ENCODE results near the gene SLC32A1.

SLC32A1 gene
- 0 reads per million in 4 experiments for total RNA-seq

GRCh38 chr20:38723848-38724625 lies at the start of gene SLC32A1:
TSS of gene SLC32A1 (plus strand) at chr20:38724486. CDS start at chr20:38724725, 239 bp downstream.
- DNase-seq: no peak

DNA sequence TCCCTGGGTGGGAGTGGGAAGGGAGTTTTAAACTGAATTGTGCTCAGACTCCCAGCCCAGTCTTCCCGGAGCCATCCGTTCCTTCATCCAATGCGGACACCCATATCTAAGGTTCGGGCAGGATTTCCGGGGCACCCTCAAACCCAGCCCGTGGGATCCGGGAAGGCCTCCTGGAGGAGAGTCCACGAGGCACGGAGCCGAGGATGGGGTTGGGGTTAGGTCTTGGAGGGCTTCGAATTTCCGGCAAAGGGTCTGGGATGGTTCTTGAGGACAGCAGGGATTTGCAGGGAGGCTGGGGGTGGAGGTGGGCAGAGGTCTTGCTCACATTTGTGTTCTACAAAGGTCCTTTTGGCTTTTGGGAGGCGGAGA lies 49.5 kb upstream of the SLC32A1 start:
- DNase-seq: no peak

- DNase-seq: no peak
Measured at GRCh38 chr20:38676576-38676975, 47.7 kb upstream of the SLC32A1 start.

DNA sequence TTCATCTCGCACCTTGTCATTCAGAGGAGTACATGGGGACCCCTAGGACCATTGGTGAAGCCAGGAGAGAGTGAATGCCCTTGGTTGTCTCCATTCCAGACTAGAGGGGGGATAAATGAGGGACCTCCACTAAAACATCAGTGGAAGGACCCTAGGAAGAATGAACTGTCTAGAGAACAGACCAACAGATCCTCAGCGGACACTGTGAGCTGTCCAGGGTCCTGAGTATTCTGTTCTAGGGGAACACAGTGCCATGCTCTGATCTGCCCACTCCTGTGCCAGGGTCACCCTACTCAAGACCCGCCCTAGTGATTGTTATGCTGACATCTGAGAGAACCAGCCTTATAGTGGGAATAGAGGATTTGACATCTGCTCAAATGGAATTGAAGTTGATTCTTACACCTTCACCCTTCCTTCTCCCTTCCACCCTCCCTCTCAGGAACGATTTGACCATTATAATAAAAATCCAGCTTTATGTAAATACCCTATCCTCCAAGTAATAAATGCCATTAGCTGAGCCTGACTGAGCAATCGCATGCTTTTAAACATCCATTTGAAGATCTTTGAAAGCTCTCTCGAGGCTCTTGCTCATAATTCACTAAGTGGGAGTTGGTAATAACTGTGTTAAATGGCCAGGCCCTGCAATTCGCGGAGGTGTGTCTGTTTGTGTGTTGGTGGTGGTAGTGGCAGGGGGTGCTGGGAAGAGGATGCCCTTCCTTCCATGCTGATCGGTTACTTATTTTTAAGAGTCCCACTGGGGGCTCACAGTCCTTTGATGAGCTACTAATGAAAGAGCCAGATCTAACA lies 43.6 kb upstream of the SLC32A1 start:
- DNase-seq: no peak

DNA sequence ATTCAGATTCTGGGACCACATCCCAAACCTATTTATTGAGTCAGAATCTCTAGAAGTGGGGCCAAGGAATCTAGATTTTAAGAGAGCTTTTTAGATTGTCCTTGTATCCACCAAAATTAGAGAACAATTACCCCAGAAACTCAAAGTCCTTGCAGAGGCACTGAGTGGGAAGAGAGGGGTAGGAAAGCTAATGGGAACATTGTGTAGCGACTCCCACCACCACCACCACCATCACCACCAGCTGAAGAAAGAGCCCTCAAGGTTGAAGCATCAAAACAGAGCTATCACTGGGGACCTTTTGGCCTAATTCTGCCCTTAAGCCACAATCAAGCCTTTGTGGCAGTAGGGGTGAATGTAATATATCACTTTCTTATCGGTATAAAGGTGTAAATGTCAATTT lies 39.0 kb upstream of the SLC32A1 start:
- DNase-seq: no peak

GRCh38 chr20:38685853-38686473 lies 38.3 kb upstream of the SLC32A1 start:
- DNase-seq: no peak

DNA sequence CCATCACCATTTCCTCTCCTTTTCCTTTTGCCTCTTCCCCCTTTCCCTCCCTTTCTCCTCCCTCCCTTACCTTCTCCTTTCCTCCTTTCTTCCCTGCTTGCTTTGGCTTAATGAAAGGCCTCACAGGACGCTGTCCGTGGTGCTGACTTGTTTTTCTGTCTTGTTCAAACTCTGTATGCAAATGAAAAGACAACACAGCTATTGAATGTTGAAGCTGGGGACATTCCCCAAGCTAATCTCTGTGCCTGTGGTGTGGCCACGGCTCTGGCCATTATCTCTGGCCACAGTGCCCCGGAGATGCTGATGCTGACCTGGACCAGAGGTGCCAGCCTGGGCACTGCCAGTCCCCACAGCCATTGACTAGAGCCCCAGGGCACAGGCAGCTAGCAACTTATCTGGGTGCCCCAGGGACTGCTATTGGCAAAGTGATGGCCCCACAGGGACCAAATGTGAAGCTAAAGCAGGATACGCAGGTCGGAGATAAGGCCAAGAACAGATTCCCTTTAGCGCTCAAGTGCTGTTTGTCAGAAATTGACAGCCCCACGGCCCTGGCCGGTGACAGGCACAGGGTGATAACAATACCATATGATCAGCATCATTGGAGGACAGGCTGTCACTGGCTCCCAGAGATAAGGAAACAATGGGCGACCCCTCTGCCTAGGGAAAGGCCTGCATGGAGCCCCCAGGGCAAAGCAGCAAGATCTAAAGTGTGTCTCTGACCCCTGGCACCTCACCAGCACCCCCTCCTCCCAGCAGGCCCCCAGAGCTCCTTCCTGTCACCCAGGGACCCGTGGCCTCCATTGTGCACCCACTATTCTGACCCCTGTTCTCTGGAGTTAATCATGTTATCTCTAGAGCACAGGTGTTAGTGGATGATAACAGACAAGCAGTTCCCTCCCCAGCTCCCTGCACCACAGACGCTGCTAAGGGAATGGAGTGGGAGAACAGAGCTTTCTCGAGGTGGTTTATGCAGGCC lies 31.6 kb upstream of the SLC32A1 start:
- DNase-seq: no peak

DNA sequence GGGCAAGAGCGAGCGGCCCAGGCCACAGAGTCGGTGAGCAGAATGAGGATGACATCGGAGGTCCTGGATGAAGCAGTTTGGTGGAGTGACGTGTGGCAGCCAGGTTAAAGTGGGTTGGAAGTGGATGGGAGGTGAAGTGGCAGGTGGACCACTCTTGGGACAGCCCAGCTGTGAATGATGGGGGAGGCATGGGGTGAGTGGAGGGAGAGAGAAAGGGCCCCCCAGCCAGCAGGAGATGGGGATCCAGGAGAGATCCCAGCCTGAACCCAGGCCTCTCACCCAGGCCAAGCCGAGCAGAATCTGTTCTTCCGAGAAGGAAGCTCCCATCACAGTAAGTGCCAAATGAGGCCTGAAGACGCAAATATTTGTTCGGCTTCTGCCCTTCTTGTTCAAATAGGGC lies 27.0 kb upstream of the SLC32A1 start:
- DNase-seq: no peak

- DNase-seq: no peak
Measured at GRCh38 chr20:38698541-38698940, 25.7 kb upstream of the SLC32A1 start.

GRCh38 chr20:38700141-38700540 lies 24.1 kb upstream of the SLC32A1 start:
- no peak for DNase-seq

GRCh38 chr20:38700926-38701325 lies 23.4 kb upstream of the SLC32A1 start:
- no peak for DNase-seq

DNA sequence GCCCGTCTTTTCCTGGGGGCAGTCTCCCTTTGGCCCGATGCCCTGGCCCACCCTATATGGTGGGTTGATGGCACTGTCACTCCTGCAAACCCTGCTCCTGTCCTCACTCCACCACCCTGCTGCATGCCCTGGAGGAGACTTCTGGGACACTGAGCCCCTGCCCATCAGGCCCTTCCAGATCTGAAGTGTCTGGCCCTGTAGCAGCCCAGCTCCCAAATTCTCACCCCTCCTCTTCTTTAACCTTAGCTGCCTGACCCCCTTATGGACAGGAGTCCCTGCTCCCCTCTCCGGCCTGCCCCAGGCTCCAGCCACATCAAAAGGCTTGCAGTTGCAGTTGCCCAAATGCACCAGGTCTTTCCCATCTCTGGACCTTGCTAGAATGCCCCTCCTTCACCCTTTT lies 20.8 kb upstream of the SLC32A1 start:
- DNase-seq: no peak

GRCh38 chr20:38704136-38704535 lies 20.1 kb upstream of the SLC32A1 start:
- no peak for DNase-seq

- DNase-seq: no peak
Measured at GRCh38 chr20:38706509-38706908, 17.8 kb upstream of the SLC32A1 start.

GRCh38 chr20:38714308-38714707 lies 10.0 kb upstream of the SLC32A1 start:
- DNase-seq: no peak

- no peak for DNase-seq
Measured at GRCh38 chr20:38715646-38716045, 8.6 kb upstream of the SLC32A1 start.

DNA sequence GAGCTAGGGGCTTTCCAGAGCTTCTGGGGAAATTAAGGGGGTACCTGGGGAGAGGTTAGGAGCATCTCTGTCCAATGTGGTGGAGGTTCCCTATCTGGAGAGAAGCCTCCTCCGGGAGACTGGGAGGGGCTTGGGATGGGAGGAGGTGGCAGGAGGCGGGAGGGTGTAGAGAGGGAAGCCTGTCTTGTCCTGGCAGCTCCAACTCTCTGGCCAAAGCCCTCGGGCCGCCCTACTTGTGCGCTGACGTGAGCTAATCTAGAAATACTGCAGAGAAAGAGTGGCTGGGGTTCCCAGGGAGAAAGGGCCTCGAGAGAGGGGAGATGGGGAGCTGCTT lies 1.6 kb upstream of the SLC32A1 start:
- no peak for DNase-seq

DNA sequence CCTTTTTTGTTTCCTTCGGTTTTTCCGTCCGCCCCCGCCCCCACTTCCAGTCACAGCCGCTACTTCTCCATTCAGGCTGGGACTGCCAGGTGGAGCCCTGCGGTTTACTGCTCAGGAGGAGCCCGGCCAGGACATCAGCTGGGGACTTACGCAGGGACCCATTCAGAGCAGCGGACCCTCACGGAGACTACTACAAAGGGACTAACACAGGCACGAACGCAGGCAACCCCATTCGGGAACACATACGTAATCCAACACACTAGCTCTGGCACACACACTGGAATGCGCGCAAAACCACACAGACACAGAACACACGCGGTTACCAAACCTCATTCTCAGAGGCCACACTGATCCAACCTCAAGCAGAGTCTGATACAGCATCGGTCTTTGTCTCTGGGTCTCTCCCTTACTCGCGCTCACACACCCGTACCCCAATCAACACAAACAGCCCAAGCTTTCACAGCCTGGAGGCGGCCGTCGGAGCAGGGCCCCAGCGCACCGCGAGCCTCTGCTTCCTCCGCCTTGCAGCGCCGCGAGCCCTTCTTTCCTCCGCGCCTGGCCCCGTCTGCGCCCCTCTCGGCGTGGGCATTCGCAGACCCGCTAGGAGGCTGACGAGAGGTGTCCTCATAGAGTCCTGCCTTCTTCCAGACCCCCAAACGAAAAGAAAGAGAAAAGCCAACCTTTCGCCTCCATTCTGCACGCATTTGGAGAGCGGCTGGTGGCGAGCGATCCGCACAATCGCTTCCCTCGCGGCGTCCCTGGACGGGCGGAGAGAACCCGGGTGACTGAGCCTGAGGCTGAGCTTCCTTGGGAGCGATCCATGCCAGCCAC lies 1.1 kb upstream of the SLC32A1 start:
- DNase-seq: no peak

- DNase-seq: no peak
Measured at GRCh38 chr20:38724626-38725147, 401 bp downstream of the SLC32A1 start.

DNA sequence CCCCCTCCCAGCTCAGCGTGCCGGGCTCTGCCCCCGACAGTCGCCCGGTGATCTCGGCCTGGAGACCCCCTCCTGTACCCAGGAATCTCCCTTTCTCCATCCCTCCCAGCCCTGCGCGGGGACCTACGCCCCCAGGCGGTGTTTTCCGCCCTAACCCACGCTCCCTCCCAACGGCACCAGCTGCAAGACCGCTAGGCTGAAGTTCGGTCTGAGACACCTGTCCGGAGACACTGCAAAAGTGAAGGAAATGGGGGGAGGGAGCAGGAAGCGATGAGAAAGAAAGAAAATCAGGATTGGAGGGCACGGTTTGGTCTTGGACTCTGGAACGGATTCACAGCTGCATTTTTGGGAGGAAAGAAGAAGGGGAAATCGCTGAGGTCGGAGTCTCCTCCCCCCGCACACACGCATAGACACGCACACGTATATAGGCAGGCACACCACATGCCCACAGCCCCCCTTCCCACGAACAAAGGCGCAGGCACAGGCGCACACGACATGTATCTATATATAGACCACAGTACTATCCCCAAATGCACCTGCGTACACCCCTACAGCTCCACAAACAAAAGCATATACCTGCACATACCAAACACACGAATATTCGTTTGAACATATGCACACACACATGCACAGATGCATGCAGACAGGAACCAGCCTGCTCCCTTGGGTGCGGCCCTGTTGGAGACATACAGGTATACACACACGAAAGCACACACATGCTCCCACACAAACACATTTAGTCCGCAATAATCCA lies 1.0 kb downstream of the SLC32A1 start:
- no peak for DNase-seq

Data from effector CD8-positive, alpha-beta T cell (primary cell).